Hepatocyte (in vitro differentiated cells): Measurements from ENCODE around the gene SMIM35.

Source experiments
- EZH2 ChIP-seq: fragments of 200-600 bp; sonication (generic); IDR thresholded peaks from 2 replicates; pipeline ENCODE4 v1.6.1; 2016; ENCODE audit warnings: antibody characterized with exemption, mild to moderate bottlenecking, borderline replicate concordance
- EZH2phosphoT487 ChIP-seq: fragments of 200-600 bp; sonication (generic); IDR thresholded peaks from one replicate; pipeline ENCODE4 v1.6.1; 2018; ENCODE audit warnings: antibody characterized with exemption, mild to moderate bottlenecking, low read depth, moderate library complexity; ENCODE audit not compliant: unreplicated experiment, severe bottlenecking
- TF ChIP-seq, protein P1 (sequence below): fragments of 200-600 bp; sonication (generic); IDR thresholded peaks from 2 replicates; pipeline ENCODE4 v1.5.1; 2016; ENCODE audit warnings: antibody characterized with exemption, mild to moderate bottlenecking; ENCODE audit not compliant: poor library complexity

- TF ChIP-seq, protein P1, sequence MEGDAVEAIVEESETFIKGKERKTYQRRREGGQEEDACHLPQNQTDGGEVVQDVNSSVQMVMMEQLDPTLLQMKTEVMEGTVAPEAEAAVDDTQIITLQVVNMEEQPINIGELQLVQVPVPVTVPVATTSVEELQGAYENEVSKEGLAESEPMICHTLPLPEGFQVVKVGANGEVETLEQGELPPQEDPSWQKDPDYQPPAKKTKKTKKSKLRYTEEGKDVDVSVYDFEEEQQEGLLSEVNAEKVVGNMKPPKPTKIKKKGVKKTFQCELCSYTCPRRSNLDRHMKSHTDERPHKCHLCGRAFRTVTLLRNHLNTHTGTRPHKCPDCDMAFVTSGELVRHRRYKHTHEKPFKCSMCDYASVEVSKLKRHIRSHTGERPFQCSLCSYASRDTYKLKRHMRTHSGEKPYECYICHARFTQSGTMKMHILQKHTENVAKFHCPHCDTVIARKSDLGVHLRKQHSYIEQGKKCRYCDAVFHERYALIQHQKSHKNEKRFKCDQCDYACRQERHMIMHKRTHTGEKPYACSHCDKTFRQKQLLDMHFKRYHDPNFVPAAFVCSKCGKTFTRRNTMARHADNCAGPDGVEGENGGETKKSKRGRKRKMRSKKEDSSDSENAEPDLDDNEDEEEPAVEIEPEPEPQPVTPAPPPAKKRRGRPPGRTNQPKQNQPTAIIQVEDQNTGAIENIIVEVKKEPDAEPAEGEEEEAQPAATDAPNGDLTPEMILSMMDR, result no peak
- TF ChIP-seq EZH2, result no peak
- no peak for TF ChIP-seq EZH2phosphoT487
These were observed 8.7 kb upstream of the SMIM35 start for GRCh38 chr11:118095493-118095892.
